ENCODE measurements around the gene GARS1. TPM values are rescaled to one million over a fixed set of nuclear protein-coding genes. Genes with fewer than 3 reads are reported as not detected.

The GARS1 gene
- total and polyA plus RNA-seq, 9 of the 15 experiments (the other 6 are each of a cell fraction or from before 2014, with no cell fraction given) = 142 to 769 (median 272) TPM

- TF ChIP-seq E2F4 (CRISPR knock-in tag; IDR thresholded peaks at IDR 0.05; ENCODE audit: low read depth) = peak; percentile 83; the same call in 1 of the 2 replicates
- TF ChIP-seq PRPF4 (IDR thresholded peaks at IDR 0.05; ENCODE audit: insufficient read depth, low read depth, low read length, poor library complexity, severe bottlenecking) = no peak
- TF ChIP-seq KHSRP (IDR thresholded peaks at IDR 0.05) = no peak
- TF ChIP-seq GATA2 (CRISPR knock-in tag; IDR thresholded peaks at IDR 0.05) = no peak
- TF ChIP-seq POLR2A (conservative IDR thresholded peaks at IDR 0.05) = no peak
- TF ChIP-seq MIER1 (IDR thresholded peaks at IDR 0.05; ENCODE audit: low read depth) = peak; percentile 99
- TF ChIP-seq DACH1 (IDR thresholded peaks at IDR 0.05; ENCODE audit: partially characterized antibody) = no peak
- TF ChIP-seq ERF (CRISPR knock-in tag; IDR thresholded peaks at IDR 0.05) = no peak
- TF ChIP-seq RBBP5 (IDR thresholded peaks at IDR 0.05; ENCODE audit: borderline replicate concordance, insufficient read depth, low read length, poor library complexity, severe bottlenecking) = no peak
- no peak for TF ChIP-seq TRIM25 (IDR thresholded peaks at IDR 0.05; ENCODE audit: borderline replicate concordance)
- TF ChIP-seq, protein P1, sequence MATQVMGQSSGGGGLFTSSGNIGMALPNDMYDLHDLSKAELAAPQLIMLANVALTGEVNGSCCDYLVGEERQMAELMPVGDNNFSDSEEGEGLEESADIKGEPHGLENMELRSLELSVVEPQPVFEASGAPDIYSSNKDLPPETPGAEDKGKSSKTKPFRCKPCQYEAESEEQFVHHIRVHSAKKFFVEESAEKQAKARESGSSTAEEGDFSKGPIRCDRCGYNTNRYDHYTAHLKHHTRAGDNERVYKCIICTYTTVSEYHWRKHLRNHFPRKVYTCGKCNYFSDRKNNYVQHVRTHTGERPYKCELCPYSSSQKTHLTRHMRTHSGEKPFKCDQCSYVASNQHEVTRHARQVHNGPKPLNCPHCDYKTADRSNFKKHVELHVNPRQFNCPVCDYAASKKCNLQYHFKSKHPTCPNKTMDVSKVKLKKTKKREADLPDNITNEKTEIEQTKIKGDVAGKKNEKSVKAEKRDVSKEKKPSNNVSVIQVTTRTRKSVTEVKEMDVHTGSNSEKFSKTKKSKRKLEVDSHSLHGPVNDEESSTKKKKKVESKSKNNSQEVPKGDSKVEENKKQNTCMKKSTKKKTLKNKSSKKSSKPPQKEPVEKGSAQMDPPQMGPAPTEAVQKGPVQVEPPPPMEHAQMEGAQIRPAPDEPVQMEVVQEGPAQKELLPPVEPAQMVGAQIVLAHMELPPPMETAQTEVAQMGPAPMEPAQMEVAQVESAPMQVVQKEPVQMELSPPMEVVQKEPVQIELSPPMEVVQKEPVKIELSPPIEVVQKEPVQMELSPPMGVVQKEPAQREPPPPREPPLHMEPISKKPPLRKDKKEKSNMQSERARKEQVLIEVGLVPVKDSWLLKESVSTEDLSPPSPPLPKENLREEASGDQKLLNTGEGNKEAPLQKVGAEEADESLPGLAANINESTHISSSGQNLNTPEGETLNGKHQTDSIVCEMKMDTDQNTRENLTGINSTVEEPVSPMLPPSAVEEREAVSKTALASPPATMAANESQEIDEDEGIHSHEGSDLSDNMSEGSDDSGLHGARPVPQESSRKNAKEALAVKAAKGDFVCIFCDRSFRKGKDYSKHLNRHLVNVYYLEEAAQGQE (IDR thresholded peaks at IDR 0.05; ENCODE audit: borderline replicate concordance) = peak; percentile 100
- TF ChIP-seq, protein P1 (CRISPR knock-in tag; IDR thresholded peaks at IDR 0.05; ENCODE audit: low read depth) = peak; percentile 99
- TF ChIP-seq BHLHE40 (IDR thresholded peaks at IDR 0.05; ENCODE audit: low read length) = no peak
- TF ChIP-seq SRSF3 (IDR thresholded peaks at IDR 0.05; ENCODE audit: insufficient read depth, low read length) = no peak
- TF ChIP-seq HDAC1 (IDR thresholded peaks at IDR 0.05) = peak in 1 of 2 experiments; percentile 85; a peak in 2 of 4 replicates
- no peak for TF ChIP-seq ZNF707 (CRISPR knock-in tag; conservative IDR thresholded peaks at IDR 0.05)
Measured at GRCh38 chr7:30671793-30672465, 77.3 kb downstream of the GARS1 start (continued).
